SHP77 treated with DMSO at 0.1 percent for 48 hours (cell line): ENCODE data around the gene BCAT1.

Experiments used
- DNase-seq: peaks from one replicate; lab custom pipeline; 2025; lab: John Stamatoyannopoulos, UW

The BCAT1 gene

GRCh38 chr12:24764712-24765111 is 184.2 kb downstream of the BCAT1 start:
- no peak for DNase-seq

- DNase-seq, result no peak
These were observed 188.1 kb downstream of the BCAT1 start for GRCh38 chr12:24760606-24761378.

- DNase-seq, result no peak
These were observed 188.7 kb downstream of the BCAT1 start for GRCh38 chr12:24760162-24760561.
